ENCODE measurements around the gene TWIST1.

The TWIST1 gene

DNA sequence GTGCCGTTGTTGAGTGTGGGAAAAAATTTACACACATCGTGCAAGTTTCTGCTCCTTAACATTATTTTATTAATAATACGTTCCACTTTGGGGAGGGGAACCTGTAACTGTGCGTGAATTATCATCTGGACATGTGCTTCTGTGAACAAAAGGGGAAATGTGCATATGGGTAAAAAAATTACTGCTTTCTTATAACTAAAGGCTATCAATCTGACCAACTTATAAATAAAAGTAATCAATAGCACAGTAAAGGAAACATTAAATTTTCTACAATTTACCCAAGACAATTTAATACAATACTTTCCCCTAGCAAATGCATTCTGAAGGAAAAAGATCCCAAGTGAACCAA, 4.5 kb downstream of the TWIST1 start:
- ATAC-seq = no peak

DNA sequence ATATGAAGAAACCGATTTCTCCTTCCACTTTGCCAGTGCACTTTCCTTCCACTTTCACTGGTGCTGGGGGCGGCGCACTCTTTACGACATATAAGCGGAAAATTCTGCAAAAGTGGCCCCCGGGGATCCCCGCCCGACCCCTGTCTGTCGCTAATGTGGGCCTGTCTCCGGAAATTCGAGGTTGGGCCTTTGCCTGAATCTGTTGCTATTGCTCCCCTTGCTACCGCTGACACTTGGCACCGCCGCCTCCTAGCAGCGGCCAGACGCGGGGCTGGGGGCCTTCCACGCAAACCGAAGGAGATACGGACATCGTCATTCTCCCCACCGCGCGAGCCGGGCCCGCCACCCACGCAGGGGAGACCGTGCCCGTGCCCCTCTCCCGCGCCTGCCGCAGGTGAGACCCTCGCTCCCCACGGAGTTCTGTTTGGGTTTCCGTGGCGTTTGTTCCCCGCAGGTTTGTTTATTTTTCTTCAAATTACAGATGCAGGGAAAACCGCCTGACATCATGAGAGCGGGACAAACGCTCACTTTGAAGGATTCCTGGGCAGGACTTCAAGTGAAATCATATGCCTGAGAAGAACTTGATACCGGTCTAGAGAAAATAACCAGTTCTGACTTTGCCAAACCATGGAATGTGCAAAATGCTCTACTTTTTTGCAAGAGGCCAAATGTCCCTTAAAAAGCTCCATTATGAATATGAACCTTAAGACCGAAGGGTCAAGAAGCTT, 5.0 kb downstream of the TWIST1 start:
- ATAC-seq = no peak

- ATAC-seq = no peak
Observed at GRCh38 chr7:19111474-19112273, 5.8 kb downstream of the TWIST1 start.

- no peak for ATAC-seq
Observed at GRCh38 chr7:19110776-19111175, 6.7 kb downstream of the TWIST1 start.

- ATAC-seq = no peak
Observed at GRCh38 chr7:19110026-19110730, 7.3 kb downstream of the TWIST1 start.

- no peak for ATAC-seq
Observed at GRCh38 chr7:19109000-19109946, 8.2 kb downstream of the TWIST1 start.

- no peak for ATAC-seq
Observed at GRCh38 chr7:19107356-19108146, 9.9 kb downstream of the TWIST1 start.

DNA sequence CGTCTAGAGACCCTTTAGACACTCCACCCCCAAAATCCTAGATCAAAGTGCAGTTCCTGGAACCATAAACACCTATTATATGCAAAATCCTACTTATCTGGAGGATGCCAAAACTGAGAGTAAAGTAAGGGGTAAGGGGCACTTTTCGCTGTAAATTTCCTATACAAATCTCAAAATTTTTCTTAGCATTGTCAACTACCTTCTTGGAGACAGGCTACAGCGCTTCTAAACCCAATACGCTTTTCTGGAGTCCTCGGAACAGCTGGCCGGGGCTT, 10.4 kb downstream of the TWIST1 start:
- ATAC-seq = no peak

DNA sequence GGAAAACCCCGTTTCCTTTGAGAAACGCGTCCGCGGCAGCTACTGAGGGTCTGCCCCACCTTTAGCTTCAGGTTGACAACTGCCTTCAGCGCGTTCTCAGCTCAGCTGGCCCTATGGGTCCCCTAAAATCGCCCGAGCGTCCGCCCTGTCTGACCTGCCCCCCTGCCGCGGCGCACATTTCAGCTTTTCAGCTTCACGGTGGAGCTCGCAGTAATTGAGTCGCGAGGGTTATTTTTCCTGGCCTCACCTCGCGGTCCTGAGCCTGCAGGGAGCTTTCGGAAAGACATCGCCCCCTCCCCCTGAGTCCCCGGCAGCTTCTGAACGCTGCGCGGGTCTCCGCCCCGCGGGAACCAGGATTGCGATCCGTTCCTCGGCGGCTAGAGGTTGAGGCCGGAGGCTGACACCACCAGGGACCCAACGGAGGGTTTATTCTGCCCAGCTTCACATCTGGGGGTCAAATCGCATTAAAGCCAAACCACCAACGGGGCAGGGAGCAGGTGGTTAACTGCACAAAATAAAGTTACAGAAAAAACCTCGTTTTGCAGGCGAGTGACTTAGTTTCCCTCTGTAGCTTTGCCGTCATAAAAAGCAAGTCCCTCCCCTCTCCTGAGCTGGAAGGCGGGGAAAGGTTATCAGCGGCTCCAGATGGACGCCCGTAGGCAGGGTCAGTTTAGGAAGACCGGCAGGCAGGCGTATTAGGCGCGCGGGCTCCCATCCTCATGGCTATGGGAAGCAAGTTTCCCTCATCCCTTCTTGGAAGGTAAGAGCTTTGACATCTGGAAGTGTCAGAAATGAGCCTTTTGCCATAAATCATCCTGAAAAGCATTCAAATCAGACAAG, 11.0 kb downstream of the TWIST1 start:
- no peak for ATAC-seq

DNA sequence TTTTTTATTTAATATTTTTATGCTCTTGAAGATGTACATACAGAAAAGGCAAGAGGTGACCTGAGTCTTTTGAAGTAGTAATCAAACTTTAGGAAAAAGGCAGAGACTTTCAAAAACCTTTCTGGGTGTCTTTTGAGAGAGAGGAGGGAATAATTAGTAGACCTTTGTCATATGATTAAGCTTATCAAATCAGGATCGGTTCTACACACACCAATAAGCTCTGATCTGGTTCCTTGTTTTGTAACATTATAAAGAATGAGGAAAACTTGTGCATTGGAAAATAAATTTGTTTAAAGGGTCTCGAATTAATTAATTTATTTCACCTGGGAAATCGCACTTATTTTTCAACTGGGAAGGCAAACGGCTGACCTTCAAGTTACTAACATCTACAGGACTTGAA, 11.9 kb downstream of the TWIST1 start:
- ATAC-seq = no peak

DNA sequence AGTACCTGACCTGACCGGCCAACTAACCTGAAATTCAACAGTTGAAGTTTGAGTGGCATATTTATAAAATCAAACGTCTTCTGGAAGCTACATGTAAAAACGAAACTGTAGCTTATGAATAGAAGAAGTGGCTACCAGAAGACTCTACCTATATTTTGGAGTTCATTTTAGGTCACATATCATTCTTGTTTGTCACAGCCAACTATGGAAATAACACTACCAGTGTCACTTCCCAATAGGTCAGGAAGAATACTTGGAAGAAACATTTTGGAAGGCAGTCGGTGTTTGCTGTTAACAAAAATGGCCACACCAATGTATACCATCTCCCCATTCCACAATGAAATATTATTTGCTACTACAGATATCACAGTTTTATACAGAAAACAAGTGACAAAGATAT, 12.6 kb downstream of the TWIST1 start:
- ATAC-seq = no peak

DNA sequence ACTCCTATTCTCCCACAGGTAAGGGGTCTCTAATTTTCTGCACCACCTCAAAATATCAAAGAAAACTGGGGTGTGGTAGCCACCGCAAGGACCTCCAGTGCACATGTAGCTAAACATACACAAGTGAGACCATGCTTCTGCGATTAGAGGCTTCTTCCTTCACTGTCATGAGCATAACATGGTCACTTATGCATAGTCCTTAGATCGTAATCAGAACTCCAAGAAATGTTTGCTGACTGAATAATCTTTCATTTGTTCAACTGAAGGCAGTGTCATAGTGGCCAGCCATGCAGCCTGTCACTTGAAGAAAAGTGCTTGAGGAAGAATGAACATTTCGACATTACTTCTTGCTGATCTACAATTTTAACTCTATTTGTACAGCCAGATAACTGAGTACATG, 14.6 kb downstream of the TWIST1 start:
- ATAC-seq = no peak

GRCh38 chr7:19101909-19102308, 15.5 kb downstream of the TWIST1 start:
- no peak for ATAC-seq

GRCh38 chr7:19101472-19101871, 16.0 kb downstream of the TWIST1 start:
- no peak for ATAC-seq

DNA sequence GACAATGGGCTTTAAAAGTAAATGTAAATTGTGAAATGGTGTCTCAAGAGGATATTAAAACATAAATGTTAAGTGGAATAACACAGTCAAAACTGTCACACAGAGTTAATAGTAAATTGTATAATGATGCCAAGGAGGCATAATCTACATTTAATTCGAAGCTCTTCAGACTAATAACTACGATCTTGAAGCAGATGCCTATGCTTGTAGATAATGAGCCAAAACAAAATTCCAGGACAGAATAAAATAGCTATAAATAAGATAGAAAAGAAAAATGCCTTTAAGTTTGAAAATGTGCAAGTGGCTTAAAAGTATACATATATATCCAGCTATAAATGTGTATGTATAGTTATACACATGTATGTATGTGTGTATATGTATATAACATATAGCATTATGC, 17.5 kb downstream of the TWIST1 start:
- no peak for ATAC-seq

DNA sequence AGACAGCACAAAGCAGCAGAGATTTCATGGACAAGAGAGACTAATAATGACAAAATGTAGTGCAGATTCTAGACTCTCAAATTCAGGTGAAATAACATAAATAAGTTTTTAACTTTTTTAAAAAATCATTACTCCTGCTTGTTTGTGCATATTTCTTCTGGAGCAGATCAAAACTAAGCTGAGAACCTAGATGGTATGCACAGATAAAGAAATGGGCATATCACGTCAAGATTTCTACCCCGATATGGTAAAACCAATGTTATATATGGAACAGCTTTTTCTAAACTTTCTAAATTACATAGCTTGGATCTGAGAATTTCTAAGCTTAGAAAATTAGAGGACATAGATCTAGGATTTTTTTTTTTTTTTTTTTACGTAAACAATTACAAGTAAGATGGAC, 18.2 kb downstream of the TWIST1 start:
- ATAC-seq = no peak

GRCh38 chr7:19098510-19098909, 18.9 kb downstream of the TWIST1 start:
- ATAC-seq = no peak

GRCh38 chr7:19097165-19098055, 20.0 kb downstream of the TWIST1 start:
- ATAC-seq = no peak

- ATAC-seq = no peak
Observed at GRCh38 chr7:19095353-19095860, 22.0 kb downstream of the TWIST1 start.
